ENCODE measurements around the gene SETBP1. TPM values are rescaled to one million over a fixed set of nuclear protein-coding genes. Genes with fewer than 3 reads are reported as not detected.

SETBP1 gene
- total and polyA plus RNA-seq, 2 of the 4 experiments (the other 2 are of a cell fraction): 0.19 to 0.36 TPM

DNA sequence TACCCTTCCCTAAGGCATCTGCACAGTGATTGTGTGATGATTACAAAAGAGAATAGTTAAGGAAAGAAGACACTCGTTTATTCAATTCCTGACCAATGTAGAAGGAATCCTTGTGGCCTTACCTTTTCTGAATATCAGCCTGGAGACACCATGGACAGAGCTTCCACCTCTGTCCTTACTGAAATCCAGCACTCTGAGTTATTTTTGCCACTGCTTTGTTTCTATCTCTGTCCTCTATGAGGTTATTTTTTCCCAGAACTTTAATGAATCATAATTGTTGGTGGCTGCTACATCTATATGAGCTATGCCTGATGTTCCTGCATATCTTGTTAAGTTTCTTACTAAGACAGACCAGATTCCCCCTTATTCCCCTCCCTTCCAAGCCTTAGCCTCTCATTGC lies 275.1 kb downstream of the SETBP1 start:
- no CpG with 5 or more reads among the region's 1 CpG for WGBS, 2 experiments (ENCODE audit: extremely low coverage in 2 of 2, insufficient read length in 1 of 2)
- Histone ChIP-seq H4K5ac (ENCODE audit: low read depth, low read length) (no peak overlapping the region), H3K4me1 (ENCODE audit: control insufficient read depth, insufficient read depth, low read length) (no peaks in the 10 kb centered on the region), H3K56ac (ENCODE audit: extremely low read depth, insufficient read depth, low read length) (no peak overlapping the region), H2BK120ac (ENCODE audit: low read depth, low read length) (no peak overlapping the region), H2BK5ac (ENCODE audit: low read depth, low read length, poor library complexity, severe bottlenecking) (no peak overlapping the region), H3K4me2 (ENCODE audit: low read depth, low read length) (no peak overlapping the region), H3K9me3 (ENCODE audit: control insufficient read depth, insufficient read depth, low read length) (no peaks in the 10 kb centered on the region), H3K9ac (ENCODE audit: low read depth, low read length) (no peak overlapping the region), H2BK15ac (ENCODE audit: low read depth, low read length) (no peak overlapping the region), H2AK9ac (replicated peaks; ENCODE audit: low read depth, low read length, poor library complexity) (no peak overlapping the region), H3K14ac (replicated peaks; ENCODE audit: low read depth, low read length) (no peak overlapping the region), H3K18ac (ENCODE audit: low read depth, low read length) (no peak overlapping the region), H3K9me1 (ENCODE audit: insufficient read depth, low read length) (no peaks in the 10 kb centered on the region), H3K27me3 (ENCODE audit: control insufficient read depth, insufficient read depth, low read length) (no peaks in the 10 kb centered on the region), H3K23ac (ENCODE audit: low read depth, low read length) (no peak overlapping the region), H3K27ac (ENCODE audit: insufficient read depth, low read length) (no peak overlapping the region), H2BK20ac (ENCODE audit: low read depth, low read length) (no peak overlapping the region), H3K36me3 (ENCODE audit: control insufficient read depth, insufficient read depth, low read length) (no peaks in the 10 kb centered on the region), H2AK5ac (ENCODE audit: low read depth, low read length) (no peak overlapping the region), H2AFZ (replicated peaks; ENCODE audit: low read length, poor library complexity) (no peak overlapping the region), H3K79me1 (ENCODE audit: low read depth in 1 of 2, low read length in 2 of 2) (no peaks in the 10 kb centered on the region), H4K8ac (ENCODE audit: low read depth in 2 of 2, low read length in 2 of 2) (no peak overlapping the region), H3K4ac (ENCODE audit: low read depth, low read length) (no peak overlapping the region), H4K20me1 (ENCODE audit: insufficient read depth, low read length) (no peaks in the 10 kb centered on the region), H3K4me3 (ENCODE audit: insufficient read depth, low read depth, low read length) (no peak overlapping the region), H4K91ac (ENCODE audit: insufficient read depth, low read depth, low read length) (no peak overlapping the region)
- POLR2A ChIA-PET (ENCODE audit: unreplicated experiment): no interaction called here
- in situ Hi-C loops (cut with MboI; ENCODE audit: low sequenced_read_pairs) (no loop called here), intact Hi-C loops (cut with micrococcal nuclease) (no loop called here), dilution Hi-C loops (cut with HindIII; ENCODE audit: low sequenced_read_pairs, unreplicated experiment) (no loop called here)
- no peak for DNase-seq
- no TSS peak for BruUV-seq (replicated peaks)
- ATAC-seq (ENCODE audit: low read depth): no peak
- CTCF ChIA-PET: no interaction called here
- TF ChIP-seq MAZ (IDR thresholded peaks at IDR 0.05; ENCODE audit: borderline replicate concordance, low read depth, low read length): no peak
- no peak for TF ChIP-seq CHD1 (IDR thresholded peaks at IDR 0.05; ENCODE audit: low read depth, low read length)
- no peak for TF ChIP-seq NFE2L2 (IDR thresholded peaks at IDR 0.05; ENCODE audit: low read depth, low read length)
- no peak for TF ChIP-seq CEBPB (IDR thresholded peaks at IDR 0.05; ENCODE audit: low read depth, low read length)
- TF ChIP-seq FOS (IDR thresholded peaks at IDR 0.05; ENCODE audit: low read depth, low read length): no peak
- TF ChIP-seq CTCF (conservative IDR thresholded peaks at IDR 0.05; ENCODE audit: low read depth, low read length): no peak
- TF ChIP-seq POLR2A (IDR thresholded peaks at IDR 0.05; ENCODE audit: low read depth, low read length): no peak
- TF ChIP-seq RCOR1 (IDR thresholded peaks at IDR 0.05; ENCODE audit: insufficient replicate concordance, low read length): no peak
- TF ChIP-seq USF2 (IDR thresholded peaks at IDR 0.05; ENCODE audit: low read depth, low read length): no peak
- TF ChIP-seq SMC3 (IDR thresholded peaks at IDR 0.05; ENCODE audit: low read depth, low read length): no peak
- TF ChIP-seq RAD21 (IDR thresholded peaks at IDR 0.05; ENCODE audit: low read length): no peak
- TF ChIP-seq MAFK (IDR thresholded peaks at IDR 0.05; ENCODE audit: low read depth, low read length): no peak
- no peak for TF ChIP-seq RFX5 (IDR thresholded peaks at IDR 0.05; ENCODE audit: low read depth, low read length)
- TF ChIP-seq, protein P1, sequence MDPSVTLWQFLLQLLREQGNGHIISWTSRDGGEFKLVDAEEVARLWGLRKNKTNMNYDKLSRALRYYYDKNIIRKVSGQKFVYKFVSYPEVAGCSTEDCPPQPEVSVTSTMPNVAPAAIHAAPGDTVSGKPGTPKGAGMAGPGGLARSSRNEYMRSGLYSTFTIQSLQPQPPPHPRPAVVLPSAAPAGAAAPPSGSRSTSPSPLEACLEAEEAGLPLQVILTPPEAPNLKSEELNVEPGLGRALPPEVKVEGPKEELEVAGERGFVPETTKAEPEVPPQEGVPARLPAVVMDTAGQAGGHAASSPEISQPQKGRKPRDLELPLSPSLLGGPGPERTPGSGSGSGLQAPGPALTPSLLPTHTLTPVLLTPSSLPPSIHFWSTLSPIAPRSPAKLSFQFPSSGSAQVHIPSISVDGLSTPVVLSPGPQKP (IDR thresholded peaks at IDR 0.05; ENCODE audit: borderline replicate concordance, low read depth, low read length): no peak
- no peak for TF ChIP-seq BHLHE40 (IDR thresholded peaks at IDR 0.05; ENCODE audit: low read depth, low read length)

Measured in IMR-90 (cell line).